Heart right ventricle (tissue), 16 donors: Measurements from ENCODE around the gene TFF3. TPM values are rescaled to one million over a fixed set of nuclear protein-coding genes. Genes with fewer than 3 reads are reported as not detected.

ENCODE experiments used
- ATAC-seq, 8 donors: fragments of 200-7000 bp; cut with Tn5 transposase; one replicate each; pipeline ENCODE4 v1.9.1; 2020; ENCODE audit warnings: mild to moderate bottlenecking in 8 of 8, moderate library complexity in 8 of 8, moderate number of reproducible peaks in 1 of 8
- DNase-seq, 2 donors: peaks; one replicate each; pipeline ENCODE4 v3.0.0-alpha.2; 2020
- H3K27ac ChIP-seq, 10 donors: fragments of 200-600 bp; sonication (generic) in 2 of 10; one replicate each; pipeline versions ENCODE4 v1.5.0 to v1.8.0; 2020 to 2022; ENCODE audit warnings: mild to moderate bottlenecking in 3 of 10
- H3K27me3 ChIP-seq, 7 donors: fragments of 200-600 bp; one replicate each; pipeline ENCODE4 v1.8.0; 2021 to 2022; ENCODE audit warnings: mild to moderate bottlenecking in 2 of 7
- H3K36me3 ChIP-seq, 9 donors: fragments of 200-600 bp; sonication (generic) in 1 of 9; one replicate each; pipeline versions ENCODE4 v1.5.0 to v1.8.0; 2020 to 2022; ENCODE audit warnings: mild to moderate bottlenecking in 2 of 9
- H3K4me1 ChIP-seq, 9 donors: fragments of 200-600 bp; sonication (generic) in 1 of 9; one replicate each; pipeline versions ENCODE4 v1.5.0 to v1.8.0; 2020 to 2022; ENCODE audit warnings: mild to moderate bottlenecking in 4 of 9
- H3K4me3 ChIP-seq, 10 donors: fragments of 200-600 bp; sonication (generic) in 2 of 10; one replicate each; pipeline versions ENCODE4 v1.5.0 to v1.8.0; 2020 to 2022; ENCODE audit warnings: mild to moderate bottlenecking in 7 of 10, moderate library complexity in 2 of 10
- H3K9me3 ChIP-seq, 11 donors: fragments of 200-600 bp in 10 of 11; sonication (generic) in 2 of 11; one replicate each; pipeline versions ENCODE4 v1.5.0 to v1.8.0; 2013 to 2022; ENCODE audit warnings: mild to moderate bottlenecking in 2 of 11, control low read depth in 1 of 11, moderate library complexity in 1 of 11
- CTCF ChIP-seq, 9 donors: fragments of 200-600 bp; sonication (generic) in 2 of 9; IDR thresholded peaks; one replicate each; pipeline versions ENCODE4 v1.5.0 to v1.8.0; 2021 to 2022; ENCODE audit warnings: antibody characterized with exemption in 9 of 9, mild to moderate bottlenecking in 5 of 9, moderate library complexity in 1 of 9
- WGBS, 2 donors: extraction: QIAGEN DNeasy Blood & Tissue Kit; methylation state at CpG; one replicate each; pipeline ENCODE4 v1.1.7; 2013; ENCODE audit warnings: inconsistent platforms in 1 of 2; 5-methylcytosine and 5-hydroxymethylcytosine counted together
- intact Hi-C, 10 donors: fragments of 100-400 bp; cut with DNase I; formaldehyde crosslinking; loops; one replicate each; pipeline versions ENCODE4 v1.11.1 to v1.14.2; 2022
- polyA plus RNA-seq, 2 donors: library from polyadenylated mRNA; stranded (reverse); fragments of 200-250 nt; gene quantifications; one replicate each; pipeline ENCODE4 v1.2.3, GENCODE V29; 2013
- total RNA-seq, 10 donors: library from RNA; stranded (reverse); fragmentation: NEBNext Ultra II Directional in 3 of 10; extraction: Animal tissue kit (Norgen Biotek cat#: 25700) in 3 of 10; gene quantifications; one replicate each; pipeline versions ENCODE4 v1.2.1 to v1.2.4, GENCODE V29; 2021 to 2023
- donor health status: Arrhythmogenic right ventricular cardiomyopathy.
- donor health status: ischemic (EF 13 %, LVEDD 7.1; RV severe dilation, severe dysfunction).
- donor health status: healthy with polysubstance abuse.
- donor health status: DM: no; HTN: yes; CAD: no.
- donor health status: DM: no; HTN: no; CAD: no.
- donor health status: ischemic (EF 25% LVEDD 6.9; RV normal size, moderate dysfunction).
- donor health status: ischemic (EF 25% LVEDD 5.7; RV mildly dilated, moderate dysfunction).
- donor health status: healthy.
- donor health status: DM: yes; HTN: yes; CAD: no.
- donor health status: Ischemic cardiomyopathy.
- donor health status: ischemic (EF 35%, LVEDD 5.7; RV mildly dilated, moderate dysfunction).
- donor health status: nonischemic (EF 11% LVEDD 7.7; RV severe dilation, severe dysfunction).
- donor health status: DM: yes; HTN: yes; CAD: no.
- donor health status: PGD.
- donor health status: ischemic (EF 29% LVEDD 5.4; RV normal size, mild dysfunction).
- donor health status: nonischemic (EF 23%, LVEDD 6.1; RV moderate dilation, normal function).

Gene TFF3
- total and polyA plus RNA-seq, 12 donors: 0.90 to 7.9 (median 2.7) TPM

- DNase-seq (no peak), ATAC-seq (no peak)
- intact Hi-C loops: no loop called here
- WGBS, 2 donors: 83 to 89% methylated on average over 11 of the region's 11 CpGs
- Histone ChIP-seq H3K36me3 (no peaks in the 10 kb centered on the region), H3K27ac (no peak overlapping the region), H3K4me3 (no peak overlapping the region), H3K9me3 (peaks cover 0 to 19% (median 2%) of the 10 kb centered on the region in 11 donors), H3K4me1 (no peaks in the 10 kb centered on the region), H3K27me3 (peaks cover 0 to 29% (median 9%) of the 10 kb centered on the region in 7 donors)
- TF ChIP-seq CTCF (IDR thresholded peaks at IDR 0.05): no peak
These were observed 35.2 kb upstream of the TFF3 start for GRCh38 chr21:42350318-42350910.

GRCh38 chr21:42349420-42350317 lies 34.5 kb upstream of the TFF3 start:
- TF ChIP-seq CTCF (IDR thresholded peaks at IDR 0.05): no peak
- DNase-seq (no peak), ATAC-seq (no peak)
- no peak overlapping the region for H3K27ac ChIP-seq
- no peak overlapping the region for H3K4me3 ChIP-seq
- intact Hi-C loops: loop anchor here in 3 of 10 donors (10.0 kb wide), 2 partner anchors 85 to 95 kb away; no protein-coding TSS in a partner anchor
- 83 to 86% methylated on average over 14 of the region's 14 CpGs for WGBS, 2 donors
- H3K36me3 ChIP-seq: no peaks in the 10 kb centered on the region
- no peaks in the 10 kb centered on the region for H3K4me1 ChIP-seq
- peaks cover 0 to 29% (median 9%) of the 10 kb centered on the region in 7 donors for H3K27me3 ChIP-seq
- peaks cover 0 to 12% (median 0%) of the 10 kb centered on the region in 11 donors for H3K9me3 ChIP-seq

GRCh38 chr21:42348762-42349161 lies 33.6 kb upstream of the TFF3 start:
- peaks cover 0 to 3% (median 0%) of the 10 kb centered on the region in 11 donors for H3K9me3 ChIP-seq
- DNase-seq (no peak), ATAC-seq (no peak)
- no peaks in the 10 kb centered on the region for H3K4me1 ChIP-seq
- no peaks in the 10 kb centered on the region for H3K36me3 ChIP-seq
- TF ChIP-seq CTCF (IDR thresholded peaks at IDR 0.05): no peak
- no peak overlapping the region for H3K4me3 ChIP-seq
- peaks cover 0 to 29% (median 9%) of the 10 kb centered on the region in 7 donors for H3K27me3 ChIP-seq
- no peak overlapping the region for H3K27ac ChIP-seq
- intact Hi-C loops: loop anchor here in 3 of 10 donors (10.0 kb wide), 2 partner anchors 86 to 96 kb away; no protein-coding TSS in a partner anchor
- WGBS, 2 donors: 93 to 94% methylated on average over 2 of the region's 2 CpGs

- H3K9me3 ChIP-seq: no peaks in the 10 kb centered on the region
- H3K27me3 ChIP-seq: peaks cover 0 to 29% (median 9%) of the 10 kb centered on the region in 7 donors
- no peak for DNase-seq
- ATAC-seq: no peak
- no peak overlapping the region for H3K27ac ChIP-seq
- H3K4me3 ChIP-seq: no peak overlapping the region
- no peaks in the 10 kb centered on the region for H3K4me1 ChIP-seq
- intact Hi-C loops: loop anchor here in 3 of 10 donors (10.0 kb wide), 2 partner anchors 87 to 97 kb away; no protein-coding TSS in a partner anchor
- 85 to 86% methylated on average over 30 of the region's 30 CpGs for WGBS, 2 donors
- no peak for TF ChIP-seq CTCF (IDR thresholded peaks at IDR 0.05)
- no peaks in the 10 kb centered on the region for H3K36me3 ChIP-seq
These were observed 32.6 kb upstream of the TFF3 start for GRCh38 chr21:42347601-42348327.
